AG09309 (cell line): Measurements from ENCODE around the gene CDK13.
"Not testable (repeated sequence)": the region's sequence is repeated elsewhere in the genome, so short reads cannot be mapped to it uniquely, and the experiment has no call there.

Experiments used
- DNase-seq: peaks from one replicate; pipeline ENCODE4 v3.0.0-alpha.2; 2010; ENCODE audit warnings: low read depth
- H3K4me3 ChIP-seq: 2 replicates; pipeline ENCODE4 v1.5.1; 2011; ENCODE audit warnings: mild to moderate bottlenecking, low read depth, low read length, moderate library complexity; ENCODE audit not compliant: control insufficient read depth
- CTCF ChIP-seq: IDR thresholded peaks from 2 replicates; pipeline ENCODE4 v1.5.1; 2011; ENCODE audit warnings: mild to moderate bottlenecking, low read depth, low read length, inconsistent platforms; ENCODE audit not compliant: insufficient read depth, control insufficient read depth; ENCODE audit errors: missing control alignments

Gene CDK13

GRCh38 chr7:39911167-39911566, 38.9 kb upstream of the CDK13 start:
- no peak for TF ChIP-seq CTCF
- H3K4me3 ChIP-seq: no peak overlapping the region
- no peak for DNase-seq

DNA sequence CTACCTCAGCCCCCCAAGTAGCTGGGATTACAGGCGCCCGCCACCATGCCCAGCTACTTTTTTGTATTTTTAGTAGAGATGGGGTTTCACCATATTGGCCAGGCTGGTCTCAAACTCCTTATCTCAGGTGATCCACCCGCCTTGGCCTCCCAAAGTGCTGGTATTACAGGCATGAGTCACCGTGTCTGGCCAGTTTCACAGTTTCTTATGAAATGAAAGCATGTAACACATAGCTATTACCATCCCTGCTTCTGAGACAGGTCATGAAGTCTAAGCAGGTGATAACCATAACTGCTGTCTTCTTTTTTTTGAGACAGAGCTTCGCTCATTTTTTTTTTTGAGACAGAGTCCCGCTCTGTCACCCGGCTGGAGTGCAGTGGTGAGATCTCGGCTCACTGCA, 34.2 kb upstream of the CDK13 start:
- DNase-seq, H3K4me3 ChIP-seq: not testable (repeated sequence)

DNA sequence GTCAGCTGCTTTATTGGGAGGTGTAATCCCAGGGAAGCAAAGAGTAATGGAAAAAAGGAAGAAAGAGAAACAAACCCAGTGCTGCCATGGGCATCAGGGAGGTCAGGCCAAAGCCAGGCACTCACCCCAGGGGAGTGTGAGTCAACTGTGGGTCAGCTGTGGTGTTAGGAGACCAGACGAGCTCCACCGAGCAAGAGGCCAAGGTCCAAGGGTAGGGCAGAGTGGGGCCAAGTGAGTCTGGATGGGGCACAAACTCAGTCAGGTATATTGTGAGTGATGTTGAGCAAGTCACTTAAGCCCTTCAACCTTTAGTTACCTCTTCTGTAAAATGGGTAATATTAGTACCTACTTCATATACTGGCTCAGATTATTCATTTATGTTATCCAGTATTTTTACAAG, 30.4 kb upstream of the CDK13 start:
- no peak for TF ChIP-seq CTCF
- H3K4me3 ChIP-seq: no peak overlapping the region
- no peak for DNase-seq

DNA sequence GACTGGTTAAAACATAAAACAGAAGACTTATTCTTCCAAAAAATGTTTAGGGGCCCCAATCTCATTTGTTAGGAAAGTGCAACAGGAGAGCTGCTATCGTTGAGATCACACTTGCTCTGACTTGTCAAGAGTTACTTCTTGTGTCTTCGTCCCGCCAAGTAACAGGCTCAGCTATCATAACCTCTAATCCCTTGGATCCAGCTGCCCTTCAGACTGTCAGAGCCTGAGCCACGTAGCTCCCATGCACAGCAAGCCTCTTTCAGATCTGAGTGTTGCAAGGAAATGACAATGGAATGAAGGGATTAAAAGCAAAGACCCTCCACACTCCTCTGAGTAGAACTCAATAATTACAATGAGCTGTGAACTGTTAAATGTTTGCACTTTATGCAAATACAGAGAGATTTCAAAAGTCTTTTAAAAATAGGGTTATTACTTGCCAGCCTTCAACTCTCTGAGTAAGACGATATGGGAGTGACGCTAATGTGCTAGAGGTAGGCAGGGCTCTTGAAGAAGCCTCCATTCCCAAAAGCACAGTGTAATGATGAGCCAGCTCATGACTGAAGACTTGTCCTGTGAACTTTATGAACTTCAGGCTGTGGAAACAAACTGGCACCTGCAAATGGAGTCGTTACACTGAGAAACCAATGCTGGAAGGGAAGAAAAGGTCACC, 28.4 kb upstream of the CDK13 start:
- TF ChIP-seq CTCF: no peak
- H3K4me3 ChIP-seq: no peak overlapping the region
- no peak for DNase-seq

DNA sequence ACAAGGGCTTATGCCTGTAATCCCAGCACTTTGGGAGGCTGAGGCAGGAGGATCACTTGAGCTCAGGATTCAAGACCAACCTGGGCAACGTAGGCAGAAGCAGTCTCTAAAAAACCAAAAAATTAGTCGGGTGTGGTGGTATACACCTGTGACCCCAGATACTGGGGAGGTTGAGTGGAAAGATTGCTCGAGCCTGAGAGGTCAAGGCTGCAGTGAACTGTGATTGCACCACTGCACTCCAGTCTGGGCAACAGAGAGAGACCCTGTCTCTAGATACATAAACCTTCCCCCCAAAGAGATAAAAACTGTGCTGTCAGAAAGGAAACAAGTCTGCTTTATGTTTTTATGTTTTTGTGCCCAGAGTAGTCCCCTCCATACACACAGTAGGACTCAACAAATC, 27.5 kb upstream of the CDK13 start:
- DNase-seq: no peak
- TF ChIP-seq CTCF: no peak
- no peak overlapping the region for H3K4me3 ChIP-seq

- DNase-seq: no peak
- no peak for TF ChIP-seq CTCF
- no peak overlapping the region for H3K4me3 ChIP-seq
Measured at GRCh38 chr7:39923091-39923490, 27.0 kb upstream of the CDK13 start.

DNA sequence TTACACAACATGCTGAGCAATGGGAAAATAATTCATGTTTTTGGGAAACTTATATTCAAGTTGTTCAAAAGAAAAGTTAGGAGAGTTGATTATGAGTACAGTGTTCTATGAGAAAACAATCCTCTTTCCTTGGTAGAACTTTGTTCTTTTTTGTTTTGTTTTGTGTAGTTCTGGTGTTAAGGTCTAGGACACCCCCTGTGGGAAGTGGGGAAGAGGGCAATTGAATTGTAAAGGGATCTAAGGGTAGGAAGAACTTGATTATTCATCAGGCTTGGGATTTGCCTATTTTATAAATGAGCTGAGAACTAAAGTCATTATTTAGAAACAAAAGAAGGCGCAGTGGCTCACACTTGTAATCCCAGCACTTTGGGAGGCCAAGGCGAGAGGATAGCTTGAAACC, 25.9 kb upstream of the CDK13 start:
- no peak for TF ChIP-seq CTCF
- no peak overlapping the region for H3K4me3 ChIP-seq
- DNase-seq: no peak

- no peak for DNase-seq
- TF ChIP-seq CTCF: no peak
Measured at GRCh38 chr7:39926111-39926510, 23.9 kb upstream of the CDK13 start.

More at GRCh38 chr7:39926111-39926510, 23.9 kb upstream of the CDK13 start:
- H3K4me3 ChIP-seq: no peak overlapping the region
